ENCODE results near the gene KMT2B.

The KMT2B gene

DNA sequence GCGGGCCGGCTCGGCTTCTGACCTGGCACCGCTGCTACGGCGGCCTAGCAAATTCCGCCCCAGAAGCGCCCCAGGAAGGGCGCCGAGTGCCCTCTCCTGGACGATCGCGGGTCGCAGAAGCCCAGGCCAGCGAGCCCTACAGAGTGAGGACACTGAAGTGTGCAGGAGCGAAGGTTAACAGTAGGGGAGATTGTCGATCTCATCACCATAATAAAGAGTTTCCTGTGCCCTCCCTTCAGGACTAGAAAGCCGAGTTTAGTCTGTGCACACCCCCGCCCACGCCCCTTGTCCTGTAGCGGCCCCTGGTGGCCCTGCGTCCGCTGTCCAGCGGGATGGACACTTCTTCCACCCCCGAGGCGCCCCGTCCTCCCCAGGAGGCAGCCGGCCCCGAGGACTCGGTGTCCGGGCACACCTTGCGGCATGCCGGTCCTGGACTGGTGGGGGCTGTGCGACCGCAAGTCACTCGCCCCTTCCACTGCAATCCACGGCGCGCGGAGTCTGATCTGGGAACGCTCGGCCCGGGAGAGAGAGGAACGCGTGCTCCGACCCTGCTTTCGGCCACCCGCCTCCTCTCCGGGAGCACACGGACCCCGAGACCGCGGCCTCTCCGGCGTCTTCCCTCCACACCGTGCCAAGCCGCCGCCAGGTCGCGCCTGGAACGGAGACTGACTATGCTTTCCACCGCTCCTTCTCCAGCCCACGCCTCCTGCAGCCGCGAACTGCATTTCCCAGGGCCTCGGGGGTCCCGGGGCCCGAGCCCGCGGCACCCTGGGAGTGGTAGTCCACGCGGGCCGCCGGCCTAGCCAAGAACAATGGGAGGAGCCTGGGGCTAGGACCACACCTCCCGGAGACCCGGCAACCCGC is 770 bp upstream of the KMT2B start:
- H3K4me3 ChIP-seq (ENCODE audit: low read depth, low read length), result peak overlapping the region; percentile 84
- TF ChIP-seq, protein P1, sequence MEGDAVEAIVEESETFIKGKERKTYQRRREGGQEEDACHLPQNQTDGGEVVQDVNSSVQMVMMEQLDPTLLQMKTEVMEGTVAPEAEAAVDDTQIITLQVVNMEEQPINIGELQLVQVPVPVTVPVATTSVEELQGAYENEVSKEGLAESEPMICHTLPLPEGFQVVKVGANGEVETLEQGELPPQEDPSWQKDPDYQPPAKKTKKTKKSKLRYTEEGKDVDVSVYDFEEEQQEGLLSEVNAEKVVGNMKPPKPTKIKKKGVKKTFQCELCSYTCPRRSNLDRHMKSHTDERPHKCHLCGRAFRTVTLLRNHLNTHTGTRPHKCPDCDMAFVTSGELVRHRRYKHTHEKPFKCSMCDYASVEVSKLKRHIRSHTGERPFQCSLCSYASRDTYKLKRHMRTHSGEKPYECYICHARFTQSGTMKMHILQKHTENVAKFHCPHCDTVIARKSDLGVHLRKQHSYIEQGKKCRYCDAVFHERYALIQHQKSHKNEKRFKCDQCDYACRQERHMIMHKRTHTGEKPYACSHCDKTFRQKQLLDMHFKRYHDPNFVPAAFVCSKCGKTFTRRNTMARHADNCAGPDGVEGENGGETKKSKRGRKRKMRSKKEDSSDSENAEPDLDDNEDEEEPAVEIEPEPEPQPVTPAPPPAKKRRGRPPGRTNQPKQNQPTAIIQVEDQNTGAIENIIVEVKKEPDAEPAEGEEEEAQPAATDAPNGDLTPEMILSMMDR (IDR thresholded peaks at IDR 0.05; ENCODE audit: borderline replicate concordance, insufficient read depth, low read depth, low read length), result peak; percentile 75

DNA sequence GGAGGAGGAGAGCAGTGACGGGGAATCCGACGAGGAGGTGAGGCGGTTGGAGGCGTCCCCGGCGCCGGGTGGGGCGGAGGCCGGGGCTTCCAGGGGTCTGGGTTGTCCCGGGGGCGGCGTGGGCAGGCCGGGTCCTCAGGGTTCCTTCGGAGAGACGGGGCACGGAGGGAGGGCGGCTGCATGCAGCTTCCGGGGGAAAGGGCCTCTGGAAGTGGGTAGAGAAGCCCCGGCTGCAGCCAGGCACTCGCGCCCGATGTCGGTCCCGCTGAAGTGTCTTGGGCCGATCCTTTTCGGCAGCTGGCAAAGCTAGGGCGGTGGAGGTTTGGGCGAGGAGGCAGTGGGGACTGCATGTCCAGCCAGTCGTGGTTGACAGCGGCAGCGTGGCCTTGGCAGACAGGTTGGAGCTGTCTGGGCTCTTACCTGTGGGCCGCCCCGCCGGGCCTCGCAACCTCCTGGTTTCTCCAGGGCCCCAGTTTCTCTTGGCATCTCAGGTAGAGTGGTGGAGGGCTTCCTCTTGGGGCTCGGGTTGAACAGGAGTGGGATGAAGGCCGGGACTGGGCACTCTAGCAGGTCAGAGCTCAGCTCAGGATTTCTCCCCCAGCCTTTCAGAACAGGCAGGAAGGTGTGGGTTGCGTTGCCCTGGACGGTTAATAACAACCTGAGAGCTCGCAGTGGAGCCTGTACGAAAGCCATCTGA is 690 bp downstream of the KMT2B start:
- TF ChIP-seq, protein P1 (IDR thresholded peaks at IDR 0.05; ENCODE audit: borderline replicate concordance, insufficient read depth, low read depth, low read length), result no peak
- peak overlapping the region; percentile 84 for H3K4me3 ChIP-seq (ENCODE audit: low read depth, low read length)

GRCh38 chr19:35719402-35720162 is 1.8 kb downstream of the KMT2B start:
- H3K4me3 ChIP-seq (ENCODE audit: low read depth, low read length), result no peak overlapping the region
- TF ChIP-seq, protein P1 (IDR thresholded peaks at IDR 0.05; ENCODE audit: borderline replicate concordance, insufficient read depth, low read depth, low read length), result no peak

DNA sequence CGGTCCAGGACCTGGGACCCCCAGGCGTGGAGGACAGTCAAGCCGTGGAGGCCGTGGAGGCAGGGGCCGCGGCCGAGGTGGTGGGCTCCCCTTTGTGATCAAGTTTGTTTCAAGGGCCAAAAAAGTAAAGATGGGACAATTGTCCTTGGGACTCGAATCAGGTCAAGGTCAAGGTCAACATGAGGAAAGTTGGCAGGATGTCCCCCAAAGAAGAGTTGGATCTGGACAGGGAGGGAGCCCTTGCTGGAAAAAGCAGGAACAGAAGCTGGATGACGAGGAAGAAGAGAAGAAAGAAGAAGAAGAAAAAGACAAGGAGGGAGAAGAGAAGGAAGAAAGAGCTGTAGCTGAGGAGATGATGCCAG is 2.3 kb downstream of the KMT2B start:
- TF ChIP-seq, protein P1 (IDR thresholded peaks at IDR 0.05; ENCODE audit: borderline replicate concordance, insufficient read depth, low read depth, low read length), result no peak
- no peak overlapping the region for H3K4me3 ChIP-seq (ENCODE audit: low read depth, low read length)

DNA sequence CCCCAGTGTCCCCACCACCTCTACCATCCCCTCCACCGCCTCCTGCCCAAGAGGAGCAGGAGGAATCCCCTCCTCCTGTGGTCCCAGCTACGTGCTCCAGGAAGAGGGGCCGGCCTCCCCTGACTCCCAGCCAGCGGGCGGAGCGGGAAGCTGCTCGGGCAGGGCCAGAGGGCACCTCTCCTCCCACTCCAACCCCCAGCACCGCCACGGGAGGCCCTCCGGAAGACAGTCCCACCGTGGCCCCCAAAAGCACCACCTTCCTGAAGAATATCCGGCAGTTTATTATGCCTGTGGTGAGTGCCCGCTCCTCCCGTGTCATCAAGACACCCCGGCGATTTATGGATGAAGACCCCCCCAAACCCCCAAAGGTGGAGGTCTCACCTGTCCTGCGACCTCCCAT is 2.8 kb downstream of the KMT2B start:
- TF ChIP-seq, protein P1 (IDR thresholded peaks at IDR 0.05; ENCODE audit: borderline replicate concordance, insufficient read depth, low read depth, low read length), result no peak
- H3K4me3 ChIP-seq (ENCODE audit: low read depth, low read length), result no peak overlapping the region

GRCh38 chr19:35721374-35721773 is 3.6 kb downstream of the KMT2B start:
- no peak overlapping the region for H3K4me3 ChIP-seq (ENCODE audit: low read depth, low read length)
- TF ChIP-seq, protein P1 (IDR thresholded peaks at IDR 0.05; ENCODE audit: borderline replicate concordance, insufficient read depth, low read depth, low read length), result no peak
